MV-4-11 (cell line): ENCODE measurements around the gene C21orf58.

ENCODE experiments used
- DNase-seq: peaks from one replicate; lab custom pipeline; 2025; lab: John Stamatoyannopoulos, UW

Gene C21orf58

DNA sequence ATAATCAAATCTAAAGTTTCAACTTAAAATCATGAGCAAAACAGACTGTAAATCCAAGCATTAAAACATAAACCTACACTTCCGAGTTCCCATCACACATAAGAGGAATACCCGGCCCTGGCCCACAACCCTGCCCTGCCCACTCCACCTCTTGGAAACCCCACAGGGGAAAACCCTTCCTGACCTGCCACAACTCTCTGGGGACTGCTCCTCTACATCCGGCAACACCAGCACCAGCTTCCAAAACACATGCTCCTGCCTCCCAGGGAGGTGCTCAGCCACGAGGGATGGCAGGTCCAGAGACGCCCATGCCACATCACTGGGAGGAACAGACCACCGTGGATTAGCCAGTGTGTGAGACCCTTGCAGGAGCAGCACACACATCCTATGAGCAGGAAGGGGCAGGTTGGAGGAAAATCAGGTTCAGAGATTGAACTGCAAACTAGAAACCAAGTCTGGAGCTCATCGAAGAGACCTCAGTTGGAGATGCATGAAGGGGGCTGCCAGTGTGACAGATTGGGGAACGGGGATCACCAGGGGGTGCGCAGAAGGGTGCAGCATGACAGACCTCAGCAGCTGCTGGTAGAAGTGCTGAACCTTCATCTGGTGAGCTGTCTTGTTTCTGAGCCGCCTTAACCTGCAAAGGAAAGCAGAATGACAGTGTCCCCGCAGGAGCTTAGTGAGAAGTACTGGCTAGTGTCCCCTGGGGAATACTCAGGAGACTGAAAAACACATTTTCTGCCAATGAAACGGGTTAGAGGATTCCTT, 69.3 kb downstream of the C21orf58 start:
- DNase-seq: no peak

DNA sequence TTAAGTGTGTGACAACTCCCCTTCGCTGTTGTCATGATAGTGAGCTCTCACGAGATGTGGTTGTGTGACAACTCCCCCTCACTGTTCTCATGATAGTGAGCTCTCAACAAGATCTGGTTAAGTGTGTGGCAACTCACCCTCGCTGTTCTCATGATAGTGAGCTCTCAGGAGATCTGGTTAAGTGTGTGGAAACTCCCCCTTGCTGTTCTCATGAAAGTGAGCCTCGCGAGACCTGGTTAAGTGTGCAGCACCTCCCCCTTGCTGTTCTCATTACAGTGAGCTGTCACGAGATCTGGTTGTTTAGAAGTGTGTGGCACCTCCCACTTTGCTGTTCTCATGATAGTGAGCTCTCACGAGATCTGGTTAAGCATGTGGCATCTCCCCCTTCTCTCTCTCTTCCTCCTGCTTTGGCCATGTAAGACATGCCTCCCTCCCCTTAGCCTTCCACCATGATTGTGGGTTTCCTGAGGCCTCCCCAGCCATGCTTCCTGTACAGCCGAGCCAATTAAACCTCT, 70.0 kb downstream of the C21orf58 start:
- no peak for DNase-seq

- no peak for DNase-seq
Measured at GRCh38 chr21:46252840-46253239, 70.8 kb downstream of the C21orf58 start.
